GM18909 (cell line): Measurements from ENCODE around the gene MIB1.
"Not testable (repeated sequence)": the region's sequence is repeated elsewhere in the genome, so short reads cannot be mapped to it uniquely, and the experiment has no call there.

Experiments
- ATAC-seq: cut with Tn5 transposase; IDR thresholded peaks from one replicate; pipeline ENCODE4 v1.9.1; 2021; ENCODE audit warnings: mild to moderate bottlenecking; ENCODE audit not compliant: unreplicated experiment, poor library complexity

The MIB1 gene

DNA sequence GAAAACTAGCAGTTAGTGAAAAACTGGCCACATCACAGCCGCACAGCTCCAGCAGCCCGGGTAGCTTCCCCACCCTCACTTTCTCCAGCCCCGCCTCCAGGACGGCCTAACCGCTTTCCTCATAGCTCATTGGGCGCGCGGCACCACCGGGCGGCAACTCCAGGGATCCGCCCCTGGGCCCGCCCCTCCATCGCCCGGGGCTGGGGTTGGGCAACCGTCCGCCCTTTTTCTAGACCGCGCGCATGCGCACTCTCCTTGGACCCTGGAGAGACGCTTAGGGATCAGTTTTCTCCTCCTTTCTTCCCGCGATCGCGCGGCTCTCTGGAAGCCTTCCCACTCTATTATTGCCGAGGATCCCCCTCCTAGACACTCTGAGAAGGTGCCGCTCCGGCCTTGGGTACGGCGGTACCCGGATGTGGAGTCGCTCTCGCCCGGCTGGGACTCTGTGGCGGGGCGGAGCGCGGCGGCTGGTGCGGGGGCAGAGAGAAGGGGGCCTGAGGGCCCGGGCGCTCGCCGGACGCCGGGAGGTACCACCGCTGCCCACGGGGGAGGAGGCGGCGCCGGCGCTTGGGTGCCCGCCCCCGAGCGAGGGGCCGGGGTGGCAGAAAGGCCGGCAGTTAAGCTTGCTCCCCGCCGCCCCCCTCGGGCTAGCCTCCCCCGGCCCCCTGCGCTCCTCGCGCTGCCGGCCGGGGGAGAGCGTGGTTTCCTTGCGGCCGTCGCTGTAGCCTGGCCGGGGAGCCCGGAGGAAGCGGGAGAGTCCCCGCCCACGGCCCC, at the start of gene MIB1:
MIB1 (plus strand) TSS at position 255 of the 774 bp plus-strand sequence. CDS start 792 bp downstream, outside the sequence.
- peak; percentile 96 for ATAC-seq

DNA sequence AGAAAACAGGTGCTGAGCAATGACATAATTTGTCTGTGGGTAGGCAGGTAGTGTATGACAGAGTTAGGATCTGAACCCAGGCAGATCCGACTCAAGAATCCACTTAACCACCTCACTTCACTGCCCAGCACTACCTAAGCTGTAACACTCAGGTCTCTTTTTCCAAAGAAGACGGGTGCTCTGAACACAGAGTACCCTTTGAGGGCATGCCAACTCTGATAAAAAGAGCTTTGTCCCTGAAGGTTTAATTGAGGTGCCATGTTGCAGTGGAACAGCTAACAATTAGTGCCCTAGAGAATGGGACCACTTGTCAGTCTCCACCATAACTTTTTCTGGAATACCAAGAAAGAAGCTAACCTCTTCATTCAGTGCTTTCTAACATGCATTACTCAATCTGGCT, 47.3 kb upstream of the MIB1 start:
- ATAC-seq = no peak

DNA sequence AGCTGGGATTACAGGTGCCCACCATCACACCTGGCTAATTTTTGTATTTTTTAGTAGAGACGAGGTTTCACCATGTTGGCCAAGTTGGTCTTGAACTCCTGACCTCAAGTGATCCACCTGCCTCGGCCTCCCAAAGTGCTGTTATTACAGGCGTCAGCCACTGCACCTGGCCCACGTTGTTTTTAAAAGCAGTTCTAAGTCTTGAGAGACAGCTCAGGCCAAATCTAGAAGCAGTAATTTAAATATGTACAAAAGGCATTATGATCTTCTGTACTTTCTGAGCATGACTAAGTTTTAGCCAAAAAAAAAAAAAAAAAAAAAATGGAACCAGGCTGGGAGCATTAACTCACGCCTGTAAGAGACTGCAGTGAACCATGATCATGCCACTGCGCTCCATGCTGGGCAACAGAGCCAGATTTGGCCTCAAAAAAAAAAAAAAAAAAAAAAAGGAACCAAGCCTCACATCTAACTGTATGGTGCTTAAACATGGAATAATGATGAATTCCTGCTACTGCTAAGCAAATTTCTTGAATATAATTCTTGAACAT, 40.0 kb upstream of the MIB1 start:
- no peak for ATAC-seq

GRCh38 chr18:21701621-21702020, 39.0 kb upstream of the MIB1 start:
- no peak for ATAC-seq

- no peak for ATAC-seq
Measured at GRCh38 chr18:21702602-21703001, 38.0 kb upstream of the MIB1 start.

DNA sequence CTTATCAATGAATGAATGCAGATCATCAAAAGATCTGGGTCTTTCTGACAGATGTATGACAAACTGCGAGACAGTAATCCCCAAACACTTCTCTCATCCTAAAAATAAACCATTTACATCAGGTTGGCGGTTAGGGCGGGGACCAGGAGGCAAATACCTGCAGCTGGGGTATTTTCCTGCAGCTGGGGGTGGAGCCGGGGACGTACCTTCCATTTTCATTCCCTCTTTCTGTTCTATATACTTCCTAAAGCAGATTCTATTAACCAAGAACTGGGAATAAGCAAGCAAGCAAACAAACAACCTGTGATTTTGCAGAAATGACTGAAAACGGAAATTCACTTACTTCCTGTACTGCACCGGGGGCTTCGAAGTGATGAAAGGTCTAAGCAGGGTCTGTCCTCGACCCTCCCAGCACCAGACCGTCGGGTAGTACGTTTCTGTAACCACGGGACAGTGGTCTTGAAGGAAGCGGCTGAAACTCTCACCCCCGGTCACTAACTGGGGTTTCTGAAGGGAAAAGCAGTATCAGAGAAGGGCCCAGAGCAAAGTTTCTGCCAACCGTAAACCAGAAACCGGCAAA, 37.3 kb upstream of the MIB1 start:
- peak; percentile 15 for ATAC-seq

GRCh38 chr18:21704603-21705364, 35.8 kb upstream of the MIB1 start, which contains the start of gene ABHD3:
Gene ABHD3 (minus strand): TSS chr18:21704774. CDS start chr18:21704665, 109 bp downstream.
- peak; percentile 93 for ATAC-seq

- no peak for ATAC-seq
Measured at GRCh38 chr18:21706386-21706865, 34.2 kb upstream of the MIB1 start.

DNA sequence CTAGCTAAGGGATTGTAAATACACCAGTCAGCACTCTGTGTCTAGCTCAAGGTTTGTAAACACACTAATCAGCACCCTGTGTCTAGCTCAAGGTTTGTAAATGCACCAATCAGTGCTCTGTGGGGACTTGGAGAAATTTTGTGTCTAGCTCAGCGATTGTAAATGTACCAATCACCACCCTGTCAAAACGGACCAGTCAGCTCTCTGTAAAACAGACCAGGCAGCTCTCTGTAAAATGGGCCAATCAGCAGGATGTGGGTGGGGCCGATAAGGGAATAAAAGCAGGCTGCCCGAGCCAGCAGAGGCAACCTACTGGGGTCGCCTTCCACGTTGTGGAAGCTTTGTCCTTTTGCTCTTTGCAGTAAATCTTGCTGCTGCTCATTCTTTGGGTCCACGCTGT, 33.5 kb upstream of the MIB1 start:
- ATAC-seq = not testable (repeated sequence)

- no peak for ATAC-seq
Measured at GRCh38 chr18:21714474-21714873, 26.1 kb upstream of the MIB1 start.

DNA sequence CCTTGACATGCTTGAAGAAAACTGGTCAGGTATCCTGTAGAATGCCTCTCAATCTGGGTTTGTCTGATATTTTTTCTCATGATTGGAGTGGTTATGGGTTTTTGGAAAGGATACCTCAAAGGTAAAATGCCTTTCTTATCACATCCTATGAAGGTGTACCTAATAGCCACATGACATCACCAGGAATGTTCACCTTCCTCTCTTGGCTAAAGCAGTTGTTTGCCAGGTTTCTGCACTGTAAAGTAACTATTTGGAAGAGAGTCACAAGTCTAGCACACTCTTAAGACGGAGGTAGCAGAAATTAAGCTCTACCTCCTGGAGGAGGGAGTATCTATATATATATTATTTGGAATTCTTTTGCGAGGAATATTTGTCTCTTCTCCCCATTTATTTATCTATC, 17.9 kb upstream of the MIB1 start:
- no peak for ATAC-seq

- ATAC-seq = no peak
Measured at GRCh38 chr18:21725201-21725600, 15.4 kb upstream of the MIB1 start.

DNA sequence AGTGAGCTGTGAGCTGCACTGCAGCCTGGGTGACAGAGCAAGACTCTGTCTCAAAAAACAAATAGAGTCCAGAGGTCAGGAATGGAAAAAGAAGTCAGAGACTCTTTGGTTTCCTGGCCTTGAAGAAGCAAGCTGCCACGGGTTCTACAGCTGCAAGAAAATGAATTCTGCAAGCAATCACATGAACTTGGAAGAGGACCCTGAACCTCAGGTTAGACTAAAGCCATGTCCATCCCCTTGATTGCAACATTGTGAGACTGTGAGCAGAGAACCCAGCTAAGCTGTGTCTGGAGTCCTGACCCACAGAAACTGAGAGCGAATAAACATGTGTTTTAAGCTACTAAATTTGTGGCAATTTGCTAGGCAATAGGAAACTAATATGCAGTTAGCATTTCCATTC, 12.9 kb upstream of the MIB1 start:
- ATAC-seq = no peak

DNA sequence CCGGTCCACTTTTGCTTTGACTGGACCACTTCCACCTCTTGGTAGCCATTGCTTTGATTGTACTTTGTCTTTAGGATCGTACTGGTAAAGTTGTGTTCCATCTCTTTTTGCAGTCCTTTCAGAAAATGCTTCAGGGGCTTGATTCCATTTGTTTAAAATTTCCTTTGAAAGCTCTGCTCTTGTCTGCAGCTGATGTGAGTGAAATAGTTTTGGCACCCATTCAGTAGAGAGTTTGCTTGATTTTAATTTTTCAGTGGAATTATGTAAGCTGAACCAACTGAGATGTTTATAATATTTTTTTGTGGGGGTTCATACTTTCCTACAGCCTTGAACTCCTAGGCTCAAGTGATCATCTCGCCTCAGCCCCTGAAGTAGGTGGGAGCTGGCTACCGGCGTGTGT, 7.6 kb upstream of the MIB1 start:
- ATAC-seq = no peak

DNA sequence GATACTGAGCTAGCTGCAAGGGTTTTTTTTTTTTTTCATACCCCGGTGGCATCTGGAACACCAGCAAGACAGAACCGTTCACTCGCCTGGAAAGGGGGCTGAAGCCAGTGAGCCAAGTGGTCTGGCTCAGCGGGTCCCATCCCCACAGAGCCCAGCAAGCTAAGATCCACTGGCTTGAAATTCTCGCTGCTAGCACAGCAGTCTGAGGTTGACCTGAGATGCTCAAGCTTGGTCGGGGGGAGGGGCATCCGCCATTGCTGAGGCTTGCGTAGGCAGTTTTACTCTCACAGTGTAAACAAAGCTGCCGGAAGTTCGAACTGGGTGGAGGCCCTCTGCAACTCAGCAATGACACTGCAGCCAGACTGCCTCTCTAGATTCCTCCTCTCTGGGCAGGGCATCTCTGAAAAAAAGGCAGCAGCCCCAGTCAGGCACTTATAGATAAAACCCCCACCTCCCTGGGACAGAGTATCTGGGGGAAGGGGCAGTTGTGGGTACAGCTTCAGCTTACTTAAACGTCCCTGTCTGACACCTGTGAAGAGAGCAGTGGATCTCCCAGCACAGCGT, 5.1 kb upstream of the MIB1 start:
- no peak for ATAC-seq

GRCh38 chr18:21736926-21737325, 3.7 kb upstream of the MIB1 start:
- ATAC-seq = not testable (repeated sequence)

DNA sequence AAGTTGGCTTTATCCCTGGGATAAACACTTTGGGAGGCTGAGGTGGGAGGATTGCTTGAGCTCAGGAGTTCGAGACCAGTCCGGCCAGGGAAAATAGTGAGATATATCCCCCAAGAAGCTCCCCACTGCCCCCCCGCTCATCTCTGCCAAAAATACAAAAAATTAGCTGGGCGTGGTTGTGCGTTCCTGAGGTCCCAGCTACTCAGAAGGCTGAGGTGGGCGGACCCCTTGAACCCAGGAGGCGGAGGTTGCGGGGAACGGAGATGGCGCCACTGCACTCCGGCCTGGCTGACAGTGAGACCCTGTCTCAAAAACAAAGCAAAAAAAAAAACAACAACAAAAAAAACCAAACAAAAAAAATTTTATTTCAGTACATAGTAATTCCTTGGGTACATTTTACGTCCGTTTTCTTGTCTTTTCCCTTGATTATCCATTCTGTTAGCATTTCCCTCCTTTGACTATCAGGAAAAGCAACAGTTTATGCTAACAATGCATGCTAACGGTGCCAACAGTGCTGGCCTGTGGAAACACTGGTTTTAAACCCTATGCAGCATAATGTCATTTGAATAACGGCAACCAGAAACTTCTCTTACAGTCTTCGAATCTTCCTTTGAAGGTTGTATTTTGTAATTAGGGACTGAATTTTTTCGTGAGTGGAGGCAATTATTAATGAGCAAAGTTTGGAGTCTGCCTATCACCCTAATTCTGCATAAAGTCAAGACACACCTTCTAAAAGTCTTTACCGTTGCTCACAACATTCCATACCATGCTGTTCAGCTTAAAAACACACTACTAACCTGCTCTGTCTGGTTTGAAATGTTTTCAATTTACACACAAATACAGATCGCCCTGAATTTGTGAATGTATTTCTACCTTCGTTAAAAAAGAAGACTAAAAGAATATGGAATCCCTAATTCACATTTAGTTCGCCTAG, 721 bp upstream of the MIB1 start:
- ATAC-seq = peak; percentile 14

- no peak for ATAC-seq
Measured at GRCh38 chr18:21741312-21741561, 645 bp downstream of the MIB1 start.

DNA sequence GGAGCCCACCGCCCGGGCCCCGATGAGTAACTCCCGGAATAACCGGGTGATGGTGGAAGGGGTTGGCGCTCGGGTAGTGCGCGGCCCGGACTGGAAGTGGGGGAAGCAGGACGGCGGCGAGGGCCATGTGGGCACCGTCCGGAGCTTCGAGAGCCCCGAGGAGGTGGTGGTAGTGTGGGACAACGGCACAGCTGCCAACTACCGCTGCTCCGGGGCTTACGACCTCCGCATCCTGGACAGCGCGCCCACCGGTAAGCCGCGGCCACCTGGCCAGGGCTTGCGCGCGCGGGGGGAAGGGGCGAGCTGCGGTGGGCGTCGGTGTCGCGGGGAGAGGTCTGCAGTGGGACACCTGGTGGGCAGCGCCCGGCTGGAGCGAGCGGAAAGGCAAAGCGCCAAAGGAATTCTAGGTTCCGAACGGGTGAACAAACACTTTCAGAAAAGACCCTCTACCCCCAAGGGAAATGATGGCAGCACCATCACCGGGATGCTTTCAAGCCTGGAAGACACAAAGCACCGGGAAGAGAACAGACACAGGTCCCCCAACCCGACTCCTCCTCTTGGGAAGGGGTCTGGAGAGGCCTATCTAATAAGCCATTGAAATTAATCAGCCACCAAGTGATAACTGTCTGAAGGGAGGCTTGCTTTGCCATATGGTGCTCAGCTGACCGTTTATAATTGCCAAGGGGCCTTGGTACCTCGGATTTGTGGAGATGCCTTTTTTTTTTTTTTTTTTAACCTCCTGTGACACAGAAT, 1.1 kb downstream of the MIB1 start:
- ATAC-seq = peak; percentile 23
